K562 (cell line): ENCODE data around the gene NT5DC4. TPM values are rescaled to one million over a fixed set of nuclear protein-coding genes. Genes with fewer than 3 reads are reported as not detected.

Source experiments
- ATAC-seq: fragments of 200-7000 bp; cut with Tn5 transposase; 3 replicates; pipeline ENCODE4 v1.9.1; 2020; ENCODE audit warnings: moderate library complexity
- BruUV-seq: library from RNA; stranded (reverse); fragments of 400-500 nt; replicated peaks from 2 replicates; lab custom pipeline; 2021; lab: Mats Ljungman, UMichigan
- CTCF ChIA-PET: fragments of 300-600 bp; formaldehyde crosslinking; extraction: SDS; loops from one replicate; lab custom pipeline; 2021; ENCODE audit warnings: low intra/inter-chr PET ratio; lab: Yijun Ruan, JAX
- POLR2A ChIA-PET: fragments of 300-600, 350-650 bp; sonication (Branson Sonifier 250); formaldehyde crosslinking; extraction: SDS; loops from one replicate; lab custom pipeline; 2021; ENCODE audit warnings: antibody characterized with exemption, inconsistent platforms; lab: Yijun Ruan, JAX
- DNase-seq, 4 experiments: peaks; one replicate each; pipeline versions ENCODE4 v3.0.0 to v3.0.0-alpha.2; 2011 to 2018; ENCODE audit warnings: low spot score in 3 of 4, mixed read lengths in 3 of 4; ENCODE audit errors: extremely low read depth in 1 of 4
- FAIRE-seq: peaks from 2 replicates; lab custom pipeline; 2011; peaks lifted over from hg19 to GRCh38; lab: Jason Lieb, UNC
- H2AFZ ChIP-seq: 2 replicates; pipeline ENCODE4 v1.6.0; 2011; ENCODE audit warnings: low read depth, low read length, control low read depth, inconsistent platforms
- H3K27ac ChIP-seq: fragments of 200-600 bp; 3 replicates; pipeline ENCODE4 v1.8.0; 2011; ENCODE audit warnings: low read depth, mild to moderate bottlenecking, control low read depth, inconsistent platforms, low read length, moderate library complexity, mixed read lengths; ENCODE audit errors: extremely low read depth
- H3K27me3 ChIP-seq, 2 experiments: fragments of 300-600 bp in 1 of 2; 2 replicates in 1 of 2; 3 replicates in 1 of 2; pipeline versions ENCODE4 v1.6.0 to v1.8.0; 2011; ENCODE audit warnings: inconsistent platforms in 2 of 2, low read length in 2 of 2, mild to moderate bottlenecking in 1 of 2, mixed read lengths in 1 of 2, moderate library complexity in 1 of 2; ENCODE audit not compliant: control insufficient read depth in 2 of 2, insufficient read depth in 2 of 2
- H3K36me3 ChIP-seq: fragments of 300-600 bp; 3 replicates; pipeline ENCODE4 v1.8.0; 2011; ENCODE audit warnings: mild to moderate bottlenecking, low read length, inconsistent platforms; ENCODE audit not compliant: control insufficient read depth, insufficient read depth
- H3K4me1 ChIP-seq, 2 experiments: fragments of 200-600 bp in 1 of 2; replicated peaks in 1 of 2; 2 replicates in 1 of 2; 3 replicates in 1 of 2; pipeline versions ENCODE4 v1.5.1 to v1.8.0; 2011; ENCODE audit warnings: inconsistent platforms in 2 of 2, low read length in 2 of 2, mild to moderate bottlenecking in 1 of 2, mixed read lengths in 1 of 2, moderate library complexity in 1 of 2; ENCODE audit not compliant: control insufficient read depth in 2 of 2, insufficient read depth in 2 of 2
- H3K4me2 ChIP-seq: 2 replicates; pipeline ENCODE4 v1.6.1; 2011; ENCODE audit warnings: low read length, control low read depth, inconsistent platforms, mixed read lengths; ENCODE audit not compliant: insufficient read depth
- H3K4me3 ChIP-seq: fragments of 200-600 bp; sonication (generic), shearing (Covaris generic); 2 replicates; pipeline ENCODE4 v1.5.1; 2016; ENCODE audit warnings: control low read depth, inconsistent platforms
- H3K79me2 ChIP-seq: fragments of 200-600 bp; 3 replicates; pipeline ENCODE4 v1.8.0; 2011; ENCODE audit warnings: low read length, inconsistent platforms; ENCODE audit not compliant: control insufficient read depth, insufficient read depth
- H3K9ac ChIP-seq, 2 experiments: 2 replicates each; pipeline versions ENCODE4 v1.6.0 to v1.6.1; 2011; ENCODE audit warnings: low read depth in 2 of 2, low read length in 2 of 2, control low read depth in 1 of 2, inconsistent platforms in 1 of 2, mild to moderate bottlenecking in 1 of 2, mixed read lengths in 1 of 2; ENCODE audit not compliant: insufficient read depth in 1 of 2
- H3K9me1 ChIP-seq: one replicate; pipeline ENCODE4 v1.6.0; 2011; ENCODE audit warnings: inconsistent platforms, mild to moderate bottlenecking, low read length, moderate library complexity; ENCODE audit not compliant: control insufficient read depth, insufficient read depth
- H3K9me3 ChIP-seq: replicated peaks from 2 replicates; pipeline ENCODE4 v1.5.1; 2011; ENCODE audit warnings: low read depth, low read length, inconsistent platforms; ENCODE audit not compliant: control insufficient read depth, insufficient read depth
- H4K20me1 ChIP-seq: replicated peaks from 2 replicates; pipeline ENCODE4 v1.6.1; 2011; ENCODE audit warnings: low read length, inconsistent platforms, mixed read lengths; ENCODE audit not compliant: control insufficient read depth, insufficient read depth
- JUND ChIP-seq, 2 experiments: IDR thresholded peaks; 2 replicates in 1 of 2; 3 replicates in 1 of 2; pipeline ENCODE4 v1.6.1; 2011; ENCODE audit warnings: borderline replicate concordance in 2 of 2, low read depth in 2 of 2, low read length in 2 of 2, improper control_type of control experiment in 1 of 2, missing biosample characterization in 1 of 2, missing genetic modification characterization in 1 of 2, missing genetic modification reagents in 1 of 2
- MAFG ChIP-seq: fragments of 450-650 bp; conservative IDR thresholded peaks from 2 replicates; pipeline ENCODE4 v1.6.1; 2016; ENCODE audit warnings: missing genetic modification characterization, missing compliant biosample characterization
- NCOA4 ChIP-seq: fragments of 450-650 bp; IDR thresholded peaks from 2 replicates; pipeline ENCODE4 v1.6.1; 2018; ENCODE audit warnings: mild to moderate bottlenecking; ENCODE audit not compliant: partially characterized antibody
- YY1 ChIP-seq, 3 experiments: IDR thresholded peaks; 2 replicates each; pipeline ENCODE4 v1.6.1; 2011; ENCODE audit warnings: low read length in 2 of 3, mild to moderate bottlenecking in 2 of 3, moderate library complexity in 2 of 3, borderline replicate concordance in 1 of 3, control low read depth in 1 of 3, low read depth in 1 of 3; ENCODE audit not compliant: insufficient read depth in 3 of 3, insufficient replicate concordance in 2 of 3, control insufficient read depth in 1 of 3, insufficient read length in 1 of 3; ENCODE audit errors: extremely low read depth in 1 of 3
- ZNF143 ChIP-seq: sonication (generic); formaldehyde crosslinking; IDR thresholded peaks from 2 replicates; pipeline ENCODE4 v1.9.0; 2022; ENCODE audit warnings: mild to moderate bottlenecking, missing genetic modification reagents
- ZNF23 ChIP-seq: fragments of 250-450 bp; sonication (Bioruptor Pico); IDR thresholded peaks from 2 replicates; pipeline ENCODE4 v1.4.0; 2020; ENCODE audit warnings: mild to moderate bottlenecking
- WGBS: fragments of 100-300 bp; shearing (Covaris generic); methylation state at CpG from one replicate; pipeline ENCODE4 v1.1.6; 2016; ENCODE audit warnings: low coverage, mixed read lengths; ENCODE audit not compliant: insufficient coverage; ENCODE audit errors: missing lambda C conversion rate; 5-methylcytosine and 5-hydroxymethylcytosine counted together
- in situ Hi-C: fragments of 300-500 bp; cut with MboI; formaldehyde crosslinking; loops from 4 replicates; pipeline ENCODE4 v1.15.0; 2018; ENCODE audit warnings: inconsistent platforms, mixed read lengths
- intact Hi-C: fragments of 100-400 bp; cut with micrococcal nuclease; formaldehyde crosslinking; loops from 2 replicates; pipeline ENCODE4 v1.14.2; 2022
- polyA plus RNA-seq, 8 experiments: library from polyadenylated mRNA; depleted of rRNA in 4 of 8; stranded (reverse) in 5 of 8; unstranded in 3 of 8; fragments of >200 nt; fragmentation: Nextera tagmentation in 2 of 8; fragmentation: Illumina TruSeq in 1 of 8; extraction: Ambion mirVana in 2 of 8; extraction: Trizol in 1 of 8; gene quantifications; 2 replicates each; pipeline versions ENCODE4 v1.2.1 to v1.2.3, GENCODE V29; 2011 to 2014; ENCODE audit warnings: inconsistent platforms in 1 of 8, missing spikeins in 1 of 8
- total RNA-seq, 7 experiments: library from RNA; depleted of rRNA in 6 of 7; stranded (reverse); fragments of >200 nt in 6 of 7; fragmentation: Illumina TruSeq in 2 of 7; extraction: Trizol in 2 of 7; gene quantifications; 2 replicates each; pipeline versions ENCODE4 v1.2.1 to v1.2.3, GENCODE V29; 2011 to 2021; ENCODE audit warnings: low replicate concordance in 1 of 7
- TF ChIP-seq, protein P1 (sequence below): sonication (generic); formaldehyde crosslinking; IDR thresholded peaks from 2 replicates; pipeline ENCODE4 v1.8.0; 2022; ENCODE audit warnings: mild to moderate bottlenecking, missing genetic modification reagents

NT5DC4 gene
- total and polyA plus RNA-seq, 9 of the 15 experiments (the other 6 are each of a cell fraction or from before 2014, with no cell fraction given), result 0.44 to 6.9 (median 2.5) TPM

DNA sequence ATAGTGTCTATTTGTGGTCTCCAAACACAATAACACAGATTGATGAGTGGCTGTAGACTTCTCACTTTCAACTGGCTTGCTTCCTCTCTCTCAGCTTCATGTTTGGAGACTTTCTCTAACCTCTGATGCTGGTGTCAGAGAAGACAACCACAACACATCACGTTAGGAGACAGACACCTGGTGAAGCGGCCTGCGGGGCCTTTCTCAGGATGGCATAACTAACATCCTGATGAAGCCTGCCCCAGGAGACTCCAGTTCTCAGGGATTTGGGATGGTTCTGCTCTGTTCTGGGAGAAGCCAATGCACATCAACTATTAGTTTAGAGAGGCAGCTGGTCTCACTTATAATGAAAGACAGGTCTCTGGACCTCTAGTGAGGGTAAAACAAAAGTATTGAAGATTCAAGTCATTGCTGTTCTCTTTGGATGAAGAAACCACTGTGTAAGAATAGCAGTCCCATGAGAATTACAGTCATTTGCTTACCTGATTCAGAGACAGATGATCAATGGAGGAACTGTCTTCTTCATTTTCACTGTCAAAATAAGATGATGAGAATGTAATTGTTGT lies 61.5 kb downstream of the NT5DC4 start:
- H3K4me1 ChIP-seq, result peaks cover 0 to 18% of the 10 kb centered on the region in 2 experiments; a peak in 4 of 5 replicates
- ChIA-PET POLR2A (no interaction called here), CTCF (no interaction called here)
- H2AFZ ChIP-seq, result no peak overlapping the region
- intact Hi-C loops, result no loop called here
- no peaks in the 10 kb centered on the region for H3K36me3 ChIP-seq
- FAIRE-seq (no peak), ATAC-seq (no peak), DNase-seq (no peak)
- no peaks in the 10 kb centered on the region for H3K79me2 ChIP-seq
- no peaks in the 10 kb centered on the region for H4K20me1 ChIP-seq
- H3K9ac ChIP-seq, result no peak overlapping the region
- no peak overlapping the region for H3K27ac ChIP-seq
- WGBS, result 63% methylated on average over 3 of the region's 3 CpGs
- TF ChIP-seq ZNF23, result no peak
- no peaks in the 10 kb centered on the region for H3K27me3 ChIP-seq
- no peak overlapping the region for H3K4me2 ChIP-seq
- BruUV-seq, result no TSS peak
- no peak overlapping the region for H3K4me3 ChIP-seq
- in situ Hi-C loops, result no loop called here
- H3K9me1 ChIP-seq, result no peaks in the 10 kb centered on the region
- no peaks in the 10 kb centered on the region for H3K9me3 ChIP-seq

DNA sequence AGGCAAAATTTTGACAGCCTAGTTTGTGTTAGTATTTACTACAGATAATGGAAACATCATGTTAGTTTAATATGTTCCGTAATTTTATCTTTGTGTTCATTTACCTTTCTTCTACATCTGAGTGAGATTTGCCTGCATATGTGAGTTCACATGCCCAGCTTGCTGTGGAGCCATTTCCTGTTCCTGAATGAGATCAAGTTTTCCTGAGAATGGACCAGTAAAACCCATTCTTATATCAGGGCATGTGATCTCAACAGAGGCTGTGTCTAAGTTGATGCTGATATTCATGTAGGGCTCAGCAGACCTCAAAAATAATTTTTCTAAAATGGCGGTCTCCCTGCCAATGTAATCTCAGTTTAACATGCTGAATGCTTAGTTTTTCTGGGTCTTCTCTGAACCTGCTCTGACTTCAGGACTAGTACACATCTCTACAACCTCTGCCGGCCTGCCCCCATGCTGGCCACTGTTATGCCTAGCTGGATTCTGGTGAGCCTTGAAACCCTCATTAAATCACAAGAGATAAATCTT lies 62.4 kb downstream of the NT5DC4 start:
- intact Hi-C loops (no loop called here), in situ Hi-C loops (no loop called here)
- no peak for DNase-seq
- H3K27ac ChIP-seq, result no peak overlapping the region
- H4K20me1 ChIP-seq, result no peaks in the 10 kb centered on the region
- H3K36me3 ChIP-seq, result no peaks in the 10 kb centered on the region
- peaks cover 0 to 27% of the 10 kb centered on the region in 2 experiments; a peak in 4 of 5 replicates for H3K4me1 ChIP-seq
- H3K79me2 ChIP-seq, result no peaks in the 10 kb centered on the region
- POLR2A ChIA-PET, result no interaction called here
- no peak for ATAC-seq
- no peak overlapping the region for H3K4me2 ChIP-seq
- BruUV-seq, result no TSS peak
- H3K27me3 ChIP-seq, result no peaks in the 10 kb centered on the region
- H3K9me1 ChIP-seq, result no peaks in the 10 kb centered on the region
- CTCF ChIA-PET, result no interaction called here
- FAIRE-seq, result peak; percentile 44
- no peak overlapping the region for H3K9ac ChIP-seq
- WGBS, result 66% methylated on average over 3 of the region's 3 CpGs
- H3K4me3 ChIP-seq, result no peak overlapping the region
- no peaks in the 10 kb centered on the region for H3K9me3 ChIP-seq
- no peak overlapping the region for H2AFZ ChIP-seq
- TF ChIP-seq ZNF143 (CRISPR knock-in tag), result no peak
- peak in 1 of 3 experiments; percentile 9 for TF ChIP-seq YY1 (IDR thresholded peaks at IDR 0.05; ENCODE audit: borderline replicate concordance in 1 of 3, control insufficient read depth in 1 of 3, extremely low read depth in 1 of 3, insufficient read depth in 3 of 3, insufficient read length in 1 of 3, insufficient replicate concordance in 2 of 3, low read depth in 1 of 3, low read length in 2 of 3)
- TF ChIP-seq NCOA4, result no peak
- TF ChIP-seq, protein P1, sequence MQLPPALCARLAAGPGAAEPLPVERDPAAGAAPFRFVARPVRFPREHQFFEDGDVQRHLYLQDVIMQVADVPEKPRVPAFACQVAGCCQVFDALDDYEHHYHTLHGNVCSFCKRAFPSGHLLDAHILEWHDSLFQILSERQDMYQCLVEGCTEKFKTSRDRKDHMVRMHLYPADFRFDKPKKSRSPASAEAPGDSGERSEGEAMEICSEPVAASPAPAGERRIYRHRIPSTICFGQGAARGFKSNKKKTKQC (CRISPR knock-in tag), result no peak
- no peak for TF ChIP-seq JUND (IDR thresholded peaks at IDR 0.05; ENCODE audit: borderline replicate concordance, low read depth, low read length)
- no peak for TF ChIP-seq JUND (tag; IDR thresholded peaks at IDR 0.05; ENCODE audit: borderline replicate concordance, low read depth, low read length)
- no peak for TF ChIP-seq MAFG
